ENCODE results near the gene STARD7. TPM values are rescaled to one million over a fixed set of nuclear protein-coding genes. Genes with fewer than 3 reads are reported as not detected.

STARD7 gene
- total and polyA plus RNA-seq, 4 donors, result 42.9 to 120 (median 59.7) TPM

GRCh38 chr2:96150791-96151594 is 57.6 kb downstream of the STARD7 start:
- H3K9ac ChIP-seq (ENCODE audit: low read depth in 1 of 2, low read length in 2 of 2), result no peak overlapping the region
- WGBS, result 93% methylated on average over 14 of the region's 14 CpGs
- no peak for TF ChIP-seq CTCF (IDR thresholded peaks at IDR 0.05; ENCODE audit: low read depth, low read length, missing input control)
- no peak for TF ChIP-seq RAD21 (IDR thresholded peaks at IDR 0.05)
- TF ChIP-seq EGR1 (IDR thresholded peaks at IDR 0.05; ENCODE audit: low read depth in 2 of 2), result no peak
- TF ChIP-seq GABPA (IDR thresholded peaks at IDR 0.05 in 1 of 2, conservative IDR thresholded peaks at IDR 0.05 in 1 of 2), result no peak
- no peak for TF ChIP-seq RXRA (IDR thresholded peaks at IDR 0.05)
- TF ChIP-seq HNF4G (IDR thresholded peaks at IDR 0.05), result no peak
- no peak for TF ChIP-seq TAF1 (conservative IDR thresholded peaks at IDR 0.05)
- no peak for TF ChIP-seq FOXA1 (IDR thresholded peaks at IDR 0.05)
- TF ChIP-seq NR2F2 (IDR thresholded peaks at IDR 0.05), result no peak
- no peak for TF ChIP-seq FOXA2 (IDR thresholded peaks at IDR 0.05)
- no peak for TF ChIP-seq YY1 (IDR thresholded peaks at IDR 0.05)
- TF ChIP-seq MAX (IDR thresholded peaks at IDR 0.05), result no peak
- TF ChIP-seq REST (IDR thresholded peaks at IDR 0.05), result no peak
- TF ChIP-seq JUND (IDR thresholded peaks at IDR 0.05), result no peak
- no peak for TF ChIP-seq SP1 (IDR thresholded peaks at IDR 0.05)
- TF ChIP-seq ATF3 (IDR thresholded peaks at IDR 0.05), result no peak
- no peak for TF ChIP-seq HNF4A (conservative IDR thresholded peaks at IDR 0.05)
- no peaks in the 10 kb centered on the region for H3K27me3 ChIP-seq (ENCODE audit: control insufficient read depth in 4 of 4, insufficient read depth in 4 of 4, low read length in 3 of 4)
- no peak overlapping the region for H3K4me3 ChIP-seq (ENCODE audit: low read depth in 1 of 3, low read length in 3 of 3)
- no peaks in the 10 kb centered on the region for H3K4me1 ChIP-seq (ENCODE audit: control insufficient read depth in 4 of 4, insufficient read depth in 4 of 4, low read length in 3 of 4)
- no peak for DNase-seq (ENCODE audit: low spot score)
- no peaks in the 10 kb centered on the region for H3K9me3 ChIP-seq (ENCODE audit: control insufficient read depth in 4 of 4, low read length in 3 of 4)
- H3K36me3 ChIP-seq (ENCODE audit: control insufficient read depth in 4 of 4, insufficient read depth in 3 of 4, low read depth in 1 of 4, low read length in 3 of 4), result no peaks in the 10 kb centered on the region
- H3K27ac ChIP-seq (ENCODE audit: low read depth in 1 of 2, low read length in 2 of 2), result no peak overlapping the region

GRCh38 chr2:96150007-96150640 is 58.5 kb downstream of the STARD7 start:
- Histone ChIP-seq H3K9me3 (ENCODE audit: control insufficient read depth in 4 of 4, low read length in 3 of 4) (no peaks in the 10 kb centered on the region), H3K36me3 (ENCODE audit: control insufficient read depth in 4 of 4, insufficient read depth in 3 of 4, low read depth in 1 of 4, low read length in 3 of 4) (no peaks in the 10 kb centered on the region), H3K9ac (ENCODE audit: low read depth in 1 of 2, low read length in 2 of 2) (no peak overlapping the region), H3K4me1 (ENCODE audit: control insufficient read depth in 4 of 4, insufficient read depth in 4 of 4, low read length in 3 of 4) (peaks cover 0 to 2% (median under 1%) of the 10 kb centered on the region in 4 donors), H3K27ac (ENCODE audit: low read depth in 1 of 2, low read length in 2 of 2) (no peak overlapping the region), H3K4me3 (ENCODE audit: low read depth in 1 of 3, low read length in 3 of 3) (no peak overlapping the region), H3K27me3 (ENCODE audit: control insufficient read depth in 4 of 4, insufficient read depth in 4 of 4, low read length in 3 of 4) (no peaks in the 10 kb centered on the region)
- no peak for DNase-seq (ENCODE audit: low spot score)
- WGBS, result 92% methylated on average over 6 of the region's 6 CpGs
- TF ChIP-seq YY1 (IDR thresholded peaks at IDR 0.05) (no peak), CTCF (IDR thresholded peaks at IDR 0.05; ENCODE audit: low read depth, low read length, missing input control) (no peak), EGR1 (IDR thresholded peaks at IDR 0.05; ENCODE audit: low read depth in 2 of 2) (no peak), GABPA (IDR thresholded peaks at IDR 0.05 in 1 of 2, conservative IDR thresholded peaks at IDR 0.05 in 1 of 2) (no peak), TAF1 (conservative IDR thresholded peaks at IDR 0.05) (no peak), NR2F2 (IDR thresholded peaks at IDR 0.05) (no peak), JUND (IDR thresholded peaks at IDR 0.05) (no peak), ATF3 (IDR thresholded peaks at IDR 0.05) (no peak), HNF4A (conservative IDR thresholded peaks at IDR 0.05) (no peak), FOXA2 (IDR thresholded peaks at IDR 0.05) (no peak), REST (IDR thresholded peaks at IDR 0.05) (no peak), HNF4G (IDR thresholded peaks at IDR 0.05) (no peak)

Data from liver (tissue), 9 donors.